T-helper 17 cell (primary cell): Measurements from ENCODE around the gene METRNL. TPM values are rescaled to one million over a fixed set of nuclear protein-coding genes. Genes with fewer than 3 reads are reported as not detected.
"Not testable (repeated sequence)": the region's sequence is repeated elsewhere in the genome, so short reads cannot be mapped to it uniquely, and the experiment has no call there.

Source experiments
- ATAC-seq: fragments of 150-1000 bp; cut with Tn5 transposase; 2 replicates; pipeline ENCODE4 v1.10.0; 2021; ENCODE audit warnings: mild to moderate bottlenecking, moderate library complexity
- DNase-seq, 3 donors: peaks; one replicate each; pipeline versions ENCODE4 v3.0.0 to v3.0.0-alpha.2; 2020 to 2021
- H3K9me3 ChIP-seq: one replicate; pipeline ENCODE4 v1.7.0; 2013; ENCODE audit warnings: low read length, mild to moderate bottlenecking; ENCODE audit not compliant: control insufficient read depth, poor library complexity, severe bottlenecking
- H3K27ac Mint-ChIP-seq: one replicate; pipeline ENCODE4 v1.8.0; 2022; ENCODE audit warnings: mild to moderate bottlenecking, moderate library complexity, mixed read lengths
- H3K27me3 Mint-ChIP-seq: one replicate; pipeline ENCODE4 v1.8.0; 2022; ENCODE audit warnings: mixed read lengths
- H3K36me3 Mint-ChIP-seq: one replicate; pipeline ENCODE4 v1.8.0; 2022; ENCODE audit warnings: low read depth, mixed read lengths
- H3K4me1 Mint-ChIP-seq: one replicate; pipeline ENCODE4 v1.8.0; 2022; ENCODE audit warnings: mild to moderate bottlenecking, mixed read lengths
- H3K4me3 Mint-ChIP-seq: one replicate; pipeline ENCODE4 v1.8.0; 2022; ENCODE audit warnings: mild to moderate bottlenecking, moderate library complexity, mixed read lengths
- total RNA-seq, 4 donors: library from RNA in 2 of 4; stranded (reverse) in 2 of 4; gene quantifications; one replicate each; pipeline ENCODE4 v1.2.3 and lab custom pipeline; 2022 to 2026

The METRNL gene
- total RNA-seq, 2 donors from 2014 or later: 24.0 to 26.2 TPM

- H3K27me3 Mint-ChIP-seq: no peaks in the 10 kb centered on the region
- peaks cover 15% of the 10 kb centered on the region for H3K4me1 Mint-ChIP-seq
- H3K27ac Mint-ChIP-seq: no peak overlapping the region
- no peaks in the 10 kb centered on the region for H3K36me3 Mint-ChIP-seq
- H3K4me3 Mint-ChIP-seq: no peak overlapping the region
- ATAC-seq: no peak
- DNase-seq: peak in 1 of 3 donors; percentile 2
- H3K9me3 ChIP-seq: no peaks in the 10 kb centered on the region
These were observed 13.5 kb upstream of the METRNL start for GRCh38 chr17:83065660-83066542.

GRCh38 chr17:83066543-83066890, 12.9 kb upstream of the METRNL start:
- H3K36me3 Mint-ChIP-seq, H3K27me3 Mint-ChIP-seq, DNase-seq, ATAC-seq, H3K27ac Mint-ChIP-seq, H3K4me3 Mint-ChIP-seq, H3K9me3 ChIP-seq: not testable (repeated sequence)
- peaks cover 20% of the 10 kb centered on the region for H3K4me1 Mint-ChIP-seq

GRCh38 chr17:83067071-83067717, 12.2 kb upstream of the METRNL start:
- Mint-ChIP-seq H3K4me1 (peaks cover 26% of the 10 kb centered on the region), H3K27ac (no peak overlapping the region), H3K4me3 (no peak overlapping the region), H3K36me3 (no peaks in the 10 kb centered on the region), H3K27me3 (no peaks in the 10 kb centered on the region)
- H3K9me3 ChIP-seq: no peaks in the 10 kb centered on the region
- no peak for ATAC-seq
- DNase-seq: peak in 1 of 3 donors; percentile 7

- H3K36me3 Mint-ChIP-seq: no peaks in the 10 kb centered on the region
- no peak for ATAC-seq
- H3K9me3 ChIP-seq: no peaks in the 10 kb centered on the region
- H3K27me3 Mint-ChIP-seq: no peaks in the 10 kb centered on the region
- peak in 1 of 3 donors; percentile 12 for DNase-seq
- peak overlapping the region; percentile 71 for H3K4me3 Mint-ChIP-seq
- H3K27ac Mint-ChIP-seq: no peak overlapping the region
- peaks cover 27% of the 10 kb centered on the region for H3K4me1 Mint-ChIP-seq
These were observed 11.6 kb upstream of the METRNL start for GRCh38 chr17:83067718-83068261.

- ATAC-seq (peak; percentile 49), DNase-seq (no peak)
- Mint-ChIP-seq H3K36me3 (no peaks in the 10 kb centered on the region), H3K27me3 (no peaks in the 10 kb centered on the region), H3K27ac (no peak overlapping the region), H3K4me3 (peak overlapping the region; percentile 76), H3K4me1 (peaks cover 27% of the 10 kb centered on the region)
- H3K9me3 ChIP-seq: no peaks in the 10 kb centered on the region
These were observed 10.5 kb upstream of the METRNL start for GRCh38 chr17:83068641-83069570.

GRCh38 chr17:83069571-83069906, 9.9 kb upstream of the METRNL start:
- Mint-ChIP-seq H3K27ac (no peak overlapping the region), H3K4me3 (peak overlapping the region; percentile 76), H3K4me1 (peaks cover 27% of the 10 kb centered on the region), H3K27me3 (no peaks in the 10 kb centered on the region), H3K36me3 (no peaks in the 10 kb centered on the region)
- ATAC-seq: no peak
- H3K9me3 ChIP-seq: no peaks in the 10 kb centered on the region
- no peak for DNase-seq

- no peak for DNase-seq
- no peaks in the 10 kb centered on the region for H3K36me3 Mint-ChIP-seq
- ATAC-seq: no peak
- H3K27ac Mint-ChIP-seq: peak overlapping the region; percentile 53
- H3K4me1 Mint-ChIP-seq: peaks cover 27% of the 10 kb centered on the region
- H3K9me3 ChIP-seq: no peaks in the 10 kb centered on the region
- no peaks in the 10 kb centered on the region for H3K27me3 Mint-ChIP-seq
- peak overlapping the region; percentile 76 for H3K4me3 Mint-ChIP-seq
These were observed 9.3 kb upstream of the METRNL start for GRCh38 chr17:83069931-83070742.

- H3K9me3 ChIP-seq: no peaks in the 10 kb centered on the region
- H3K27ac Mint-ChIP-seq: peak overlapping the region; percentile 53
- ATAC-seq: no peak
- no peak for DNase-seq
- no peaks in the 10 kb centered on the region for H3K27me3 Mint-ChIP-seq
- H3K36me3 Mint-ChIP-seq: no peaks in the 10 kb centered on the region
- peaks cover 27% of the 10 kb centered on the region for H3K4me1 Mint-ChIP-seq
- peak overlapping the region; percentile 62 for H3K4me3 Mint-ChIP-seq
These were observed 8.5 kb upstream of the METRNL start for GRCh38 chr17:83070800-83071341.

- DNase-seq: no peak
- H3K27me3 Mint-ChIP-seq: no peaks in the 10 kb centered on the region
- H3K4me3 Mint-ChIP-seq: peak overlapping the region; percentile 62
- no peak for ATAC-seq
- H3K4me1 Mint-ChIP-seq: peaks cover 27% of the 10 kb centered on the region
- no peaks in the 10 kb centered on the region for H3K9me3 ChIP-seq
- no peaks in the 10 kb centered on the region for H3K36me3 Mint-ChIP-seq
- H3K27ac Mint-ChIP-seq: peak overlapping the region; percentile 53
These were observed 8.0 kb upstream of the METRNL start for GRCh38 chr17:83071365-83071764.

- no peaks in the 10 kb centered on the region for H3K9me3 ChIP-seq
- ATAC-seq (peak; percentile 76), DNase-seq (no peak)
- H3K27ac Mint-ChIP-seq: peak overlapping the region; percentile 24
- H3K4me3 Mint-ChIP-seq: peak overlapping the region; percentile 80
- H3K4me1 Mint-ChIP-seq: peaks cover 27% of the 10 kb centered on the region
- no peaks in the 10 kb centered on the region for H3K36me3 Mint-ChIP-seq
- H3K27me3 Mint-ChIP-seq: no peaks in the 10 kb centered on the region
These were observed 7.3 kb upstream of the METRNL start for GRCh38 chr17:83071966-83072562.

GRCh38 chr17:83072600-83073358, 6.6 kb upstream of the METRNL start:
- ATAC-seq: no peak

More at GRCh38 chr17:83072600-83073358, 6.6 kb upstream of the METRNL start:
- no peak overlapping the region for H3K4me3 Mint-ChIP-seq
- DNase-seq: no peak
- H3K27me3 Mint-ChIP-seq: no peaks in the 10 kb centered on the region
- H3K9me3 ChIP-seq: no peaks in the 10 kb centered on the region
- H3K4me1 Mint-ChIP-seq: peaks cover 30% of the 10 kb centered on the region
- no peaks in the 10 kb centered on the region for H3K36me3 Mint-ChIP-seq
- H3K27ac Mint-ChIP-seq: no peak overlapping the region
